ENCODE data around the gene PHOSPHO1.
"Not testable (repeated sequence)": the region's sequence is repeated elsewhere in the genome, so short reads cannot be mapped to it uniquely, and the experiment has no call there.

Gene PHOSPHO1

GRCh38 chr17:49193513-49194296 lies 36.9 kb downstream of the PHOSPHO1 start:
- DNase-seq (ENCODE audit: extremely low read depth, low read depth), result no peak
- peak overlapping the region; percentile 65 for H3K4me3 ChIP-seq (replicated peaks; ENCODE audit: low read depth, low read length)
- TF ChIP-seq CTCF (IDR thresholded peaks at IDR 0.05; ENCODE audit: low read depth, low read length, missing control alignments), result no peak

DNA sequence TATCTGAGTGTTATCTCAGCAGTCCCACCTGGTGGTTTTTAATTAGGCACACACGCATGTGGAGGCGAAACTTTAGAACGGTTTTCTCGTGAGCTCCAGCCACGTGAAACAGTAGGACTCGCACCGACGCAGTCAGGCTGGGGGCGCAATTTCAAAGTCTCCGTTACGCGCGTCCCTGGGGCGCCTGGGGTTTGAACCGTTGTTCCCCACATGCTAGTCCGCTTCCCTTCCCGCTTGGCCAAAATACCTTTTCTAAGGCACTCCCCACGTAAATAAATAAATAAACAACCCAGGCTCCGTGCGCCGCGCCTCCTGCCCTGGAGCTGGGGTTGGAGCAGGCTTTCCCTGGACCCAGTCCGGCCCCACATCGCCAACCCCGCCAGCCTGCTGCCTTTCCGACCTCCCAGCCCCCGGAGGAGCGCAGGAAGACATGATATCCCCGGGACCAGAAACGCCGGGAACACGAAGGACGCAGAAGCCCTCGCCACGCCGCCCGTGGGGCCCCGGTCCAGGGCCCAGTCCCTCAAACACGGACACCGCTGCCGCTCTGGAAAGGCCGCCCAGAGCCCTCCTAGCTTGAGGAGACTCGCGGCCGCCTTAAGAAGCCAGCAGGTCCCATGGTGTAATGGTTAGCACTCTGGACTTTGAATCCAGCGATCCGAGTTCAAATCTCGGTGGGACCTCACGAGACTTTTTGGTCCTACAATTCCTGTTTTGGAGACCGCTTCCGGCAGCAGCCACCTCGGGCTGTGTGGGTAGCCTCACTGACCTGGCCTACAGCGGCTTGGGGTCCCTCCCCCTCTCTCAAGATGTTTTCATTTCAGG lies 38.5 kb downstream of the PHOSPHO1 start:
- DNase-seq (ENCODE audit: extremely low read depth, low read depth), result peak; percentile 82
- H3K4me3 ChIP-seq (replicated peaks; ENCODE audit: low read depth, low read length), result peak overlapping the region; percentile 65
- TF ChIP-seq CTCF (IDR thresholded peaks at IDR 0.05; ENCODE audit: low read depth, low read length, missing control alignments), result peak; percentile 31

DNA sequence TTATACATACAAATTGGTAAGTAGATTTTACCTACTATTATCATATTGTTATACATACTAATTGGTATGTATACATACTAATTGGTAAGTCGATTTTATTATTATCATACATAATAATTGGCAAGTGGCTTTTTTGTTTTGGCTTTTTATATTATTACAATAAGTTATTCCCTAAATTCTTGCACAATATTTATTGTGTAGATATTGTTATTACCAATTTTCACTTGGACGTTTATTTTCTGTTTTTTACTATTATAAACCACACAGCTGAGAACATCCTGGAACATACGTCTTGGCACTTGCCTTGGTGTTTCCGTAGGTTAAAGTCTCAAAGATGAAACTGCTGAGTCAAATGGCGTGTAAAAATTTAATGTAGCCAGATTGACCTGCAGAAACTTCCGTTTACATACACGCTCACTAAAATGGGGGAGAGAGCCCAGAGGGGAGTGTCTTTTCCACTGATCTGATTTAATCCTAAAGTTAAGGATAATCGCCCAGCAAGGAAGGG lies 39.1 kb downstream of the PHOSPHO1 start:
- DNase-seq (ENCODE audit: extremely low read depth, low read depth), result no peak
- no peak for TF ChIP-seq CTCF (IDR thresholded peaks at IDR 0.05; ENCODE audit: low read depth, low read length, missing control alignments)
- peak overlapping the region; percentile 65 for H3K4me3 ChIP-seq (replicated peaks; ENCODE audit: low read depth, low read length)

DNA sequence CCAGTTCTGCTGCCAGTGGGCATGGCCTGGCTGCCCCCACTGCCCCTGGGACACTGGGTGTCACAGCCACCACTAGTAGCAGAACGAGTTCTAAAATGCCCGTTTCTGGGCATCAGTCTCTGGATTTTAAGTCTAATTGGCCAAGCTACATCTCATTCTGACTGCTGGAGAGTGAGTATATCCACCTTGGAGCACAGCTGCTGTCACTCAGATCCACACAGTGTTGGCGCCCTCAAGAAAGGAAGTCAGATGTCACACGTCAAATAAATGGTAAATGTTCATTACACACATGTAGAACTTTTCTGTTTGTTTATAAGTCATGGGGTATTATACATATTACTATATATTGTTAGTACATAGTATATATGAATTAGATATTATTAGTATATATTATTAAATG lies 39.7 kb downstream of the PHOSPHO1 start:
- no peak overlapping the region for H3K4me3 ChIP-seq (replicated peaks; ENCODE audit: low read depth, low read length)
- TF ChIP-seq CTCF (IDR thresholded peaks at IDR 0.05; ENCODE audit: low read depth, low read length, missing control alignments), result no peak
- no peak for DNase-seq (ENCODE audit: extremely low read depth, low read depth)

GRCh38 chr17:49187301-49187700 lies 43.3 kb downstream of the PHOSPHO1 start:
- H3K4me3 ChIP-seq (replicated peaks; ENCODE audit: low read depth, low read length), result no peak overlapping the region
- TF ChIP-seq CTCF (IDR thresholded peaks at IDR 0.05; ENCODE audit: low read depth, low read length, missing control alignments), result no peak
- no peak for DNase-seq (ENCODE audit: extremely low read depth, low read depth)

- H3K4me3 ChIP-seq (replicated peaks; ENCODE audit: low read depth, low read length); DNase-seq (ENCODE audit: extremely low read depth, low read depth): not testable (repeated sequence)
Observed at GRCh38 chr17:49185381-49185780, 45.2 kb downstream of the PHOSPHO1 start.

- DNase-seq (ENCODE audit: extremely low read depth, low read depth), result not testable (repeated sequence)
Observed at GRCh38 chr17:49184522-49184921, 46.1 kb downstream of the PHOSPHO1 start.

More at GRCh38 chr17:49184522-49184921, 46.1 kb downstream of the PHOSPHO1 start:
- H3K4me3 ChIP-seq (replicated peaks; ENCODE audit: low read depth, low read length), result not testable (repeated sequence)

All from HFF-Myc (cell line).